Measurements from ENCODE around the gene ARHGEF35.
"Not testable (repeated sequence)": the region's sequence is repeated elsewhere in the genome, so short reads cannot be mapped to it uniquely, and the experiment has no call there.

Gene ARHGEF35

DNA sequence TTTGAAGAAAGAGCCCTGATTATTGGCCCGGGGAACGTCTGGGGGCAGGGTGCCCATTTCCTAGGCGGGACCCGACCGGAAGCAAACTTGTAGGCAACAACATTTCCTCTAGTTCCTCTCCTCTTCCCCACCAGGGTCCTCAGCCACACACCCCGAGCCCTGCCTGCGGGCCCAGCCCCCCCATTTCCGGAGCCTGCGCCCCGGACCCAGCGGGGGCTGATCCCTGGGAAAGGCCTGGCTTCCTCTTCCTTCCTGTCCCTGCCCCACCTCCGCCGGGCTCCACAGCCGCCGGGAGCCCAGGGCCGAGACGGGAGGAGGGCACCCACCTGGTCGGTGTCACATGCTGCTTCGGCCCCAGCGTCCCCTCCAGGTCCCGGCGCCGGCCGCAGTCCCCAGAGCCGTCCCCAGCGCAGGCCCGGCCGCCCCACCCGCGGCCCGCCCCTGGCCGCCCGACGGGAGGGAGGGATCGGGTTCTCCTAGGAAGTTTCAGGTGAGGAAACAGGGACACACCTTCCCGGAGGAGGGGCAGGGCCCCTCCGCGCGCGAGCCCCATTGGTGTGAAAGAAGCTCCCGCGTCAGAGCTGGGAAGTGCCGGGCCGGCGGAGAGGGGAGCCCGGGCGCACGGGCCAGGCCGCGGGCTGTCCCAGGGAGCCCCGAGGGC lies at the start of gene ARHGEF35:
Gene ARHGEF35, minus strand, starts transcription at position 622 of the 661 bp plus-strand sequence. CDS start 7,450 bp downstream, outside the sequence.
- in situ Hi-C loops (cut with MboI; ENCODE audit: low sequenced_read_pairs): not testable (repeated sequence)

DNA sequence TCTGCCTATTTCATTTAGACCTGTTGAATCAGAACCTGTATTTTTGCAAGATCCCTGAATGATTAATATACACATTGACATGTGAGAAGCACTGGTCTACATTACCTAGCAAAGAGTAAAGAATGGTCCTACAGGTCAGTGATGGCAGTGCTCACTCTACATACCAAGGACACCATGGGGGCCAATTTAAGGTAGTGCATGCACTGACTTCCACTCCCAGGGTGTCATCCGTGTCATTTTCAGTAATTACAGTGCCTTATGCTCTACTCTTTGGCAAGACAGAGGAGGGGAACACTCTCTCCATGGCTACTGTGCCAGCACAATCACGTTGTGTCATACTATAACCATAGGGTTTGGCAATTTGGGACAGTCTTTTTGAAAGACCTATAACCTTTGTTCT lies 49.7 kb upstream of the ARHGEF35 start:
- in situ Hi-C loops (cut with MboI; ENCODE audit: low sequenced_read_pairs): not testable (repeated sequence)

DNA sequence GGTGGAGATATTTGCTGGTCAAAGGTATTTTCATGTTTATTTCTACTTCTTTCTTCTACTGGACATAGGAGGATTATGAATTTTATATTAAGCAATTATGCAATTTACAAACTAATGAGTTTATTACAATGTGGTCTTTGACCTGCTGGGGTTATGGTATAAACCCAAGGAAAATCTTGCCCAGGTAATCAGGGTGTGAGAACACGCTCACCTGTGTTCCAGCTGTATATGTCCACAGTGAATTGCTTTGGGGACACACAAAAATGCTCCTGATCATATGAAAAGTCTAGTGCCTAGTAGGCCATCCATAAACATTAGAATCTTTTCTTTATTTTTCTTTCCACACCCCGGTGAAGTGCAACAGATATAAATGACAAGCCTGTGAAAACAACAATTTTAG lies 43.7 kb upstream of the ARHGEF35 start, which contains the start of gene OR2A42:
Gene OR2A42, minus strand, starts transcription at position 241 of the 400 bp plus-strand sequence. CDS start 6,762 bp downstream, outside the sequence.
- in situ Hi-C loops (cut with MboI; ENCODE audit: low sequenced_read_pairs): not testable (repeated sequence)

DNA sequence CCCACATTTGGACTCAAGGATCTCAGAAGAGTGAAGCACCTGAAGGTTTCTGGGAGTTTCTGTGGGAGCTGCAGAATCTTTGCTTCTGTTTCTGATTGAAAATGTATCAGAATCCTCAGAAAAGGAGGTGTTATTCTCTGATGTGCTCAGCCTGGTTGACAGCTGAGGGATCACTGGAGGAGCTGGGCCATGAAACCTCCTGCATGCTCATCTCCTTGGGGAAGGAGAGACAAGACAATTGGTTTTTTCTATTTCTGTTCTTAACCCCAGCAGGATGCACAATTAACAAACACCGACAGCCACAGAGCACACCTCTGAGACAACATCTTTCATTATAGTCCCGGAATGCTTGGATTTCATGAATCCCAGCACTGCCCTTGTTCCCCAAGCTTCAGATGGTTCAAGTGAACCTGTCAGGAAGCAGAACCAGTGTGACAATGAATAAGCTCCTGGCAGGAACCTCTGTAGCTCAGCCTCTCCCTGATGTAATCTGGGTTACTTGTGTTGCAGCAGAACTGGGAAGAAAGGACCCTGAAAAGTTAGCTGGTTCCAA lies 43.0 kb upstream of the ARHGEF35 start:
- in situ Hi-C loops (cut with MboI; ENCODE audit: low sequenced_read_pairs): not testable (repeated sequence)

DNA sequence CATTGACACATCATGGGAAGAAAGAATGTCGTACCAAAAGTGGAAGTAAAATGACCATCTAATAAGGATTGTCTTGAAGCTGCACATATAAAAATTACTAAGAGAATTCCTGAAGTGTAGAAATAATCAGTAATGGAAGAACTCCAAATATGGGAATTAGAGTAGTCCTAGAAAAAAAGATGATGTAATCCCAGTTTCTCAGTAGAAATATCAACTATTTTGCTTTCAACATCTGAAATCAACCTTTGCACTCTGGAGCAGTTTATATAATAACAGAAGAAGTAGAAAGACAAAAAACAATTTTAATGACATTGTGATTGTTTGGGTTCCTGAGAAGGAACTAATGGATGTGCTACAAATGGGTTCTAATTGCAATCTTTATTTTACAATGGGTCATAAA lies 37.4 kb upstream of the ARHGEF35 start:
- in situ Hi-C loops (cut with MboI; ENCODE audit: low sequenced_read_pairs): not testable (repeated sequence)

DNA sequence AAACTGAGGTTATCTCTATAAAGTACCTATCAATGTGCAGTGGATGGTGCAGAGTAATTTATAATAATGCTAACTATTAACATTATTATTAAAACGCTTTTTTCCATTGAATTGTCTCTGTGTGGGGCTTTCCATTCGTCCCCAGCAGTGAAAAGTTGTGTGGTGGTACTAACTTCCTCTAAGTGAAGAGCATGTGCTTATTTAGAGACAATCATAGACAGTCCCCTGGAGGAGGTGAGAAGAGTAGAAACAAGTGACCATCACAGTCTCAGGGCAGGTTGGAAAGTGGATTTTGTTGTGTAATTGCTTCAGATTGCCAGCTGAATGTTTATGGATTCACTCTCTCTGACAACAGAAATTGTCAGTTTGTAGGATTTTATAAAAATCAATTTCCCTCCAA lies 35.4 kb upstream of the ARHGEF35 start:
- in situ Hi-C loops (cut with MboI; ENCODE audit: low sequenced_read_pairs): not testable (repeated sequence)

DNA sequence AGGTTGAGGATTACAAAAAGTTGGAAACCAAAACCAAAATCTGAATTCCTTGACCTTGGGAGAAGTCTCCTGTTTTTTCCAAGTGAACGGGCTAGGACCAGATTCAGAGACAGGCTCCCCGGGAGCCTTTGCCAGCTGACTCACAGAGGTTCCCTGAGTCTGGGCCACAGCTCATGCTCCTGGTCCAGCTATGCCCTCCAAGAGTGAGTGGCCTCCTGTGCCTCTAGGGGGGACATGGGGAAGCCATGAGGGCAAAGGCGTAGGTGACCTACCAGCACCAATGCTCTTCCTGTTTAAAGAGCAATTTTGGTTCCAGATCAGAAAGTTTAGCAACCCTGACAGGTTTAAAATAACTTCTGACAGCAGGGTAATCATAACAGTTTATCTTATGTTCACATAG lies 33.2 kb upstream of the ARHGEF35 start:
- in situ Hi-C loops (cut with MboI; ENCODE audit: low sequenced_read_pairs): not testable (repeated sequence)

DNA sequence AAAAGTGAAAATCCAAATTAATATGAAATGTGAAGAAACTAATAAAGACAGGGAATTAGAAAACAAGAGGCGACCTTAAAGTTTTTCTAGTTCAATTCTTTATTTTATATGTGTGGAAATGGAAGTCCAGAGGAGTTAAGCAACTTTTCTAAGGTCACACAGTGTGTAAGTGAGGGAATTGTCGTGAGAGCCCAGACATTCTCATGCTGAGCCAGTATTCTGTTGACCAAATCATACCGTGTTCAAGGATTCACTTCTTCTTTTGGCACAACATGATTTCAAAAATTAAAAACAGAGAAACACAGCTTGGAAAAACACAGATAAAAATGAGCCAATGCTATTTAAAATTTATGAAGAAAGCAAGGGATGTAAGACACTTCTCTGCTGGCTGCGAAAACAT lies 31.2 kb upstream of the ARHGEF35 start:
- in situ Hi-C loops (cut with MboI; ENCODE audit: low sequenced_read_pairs): not testable (repeated sequence)

DNA sequence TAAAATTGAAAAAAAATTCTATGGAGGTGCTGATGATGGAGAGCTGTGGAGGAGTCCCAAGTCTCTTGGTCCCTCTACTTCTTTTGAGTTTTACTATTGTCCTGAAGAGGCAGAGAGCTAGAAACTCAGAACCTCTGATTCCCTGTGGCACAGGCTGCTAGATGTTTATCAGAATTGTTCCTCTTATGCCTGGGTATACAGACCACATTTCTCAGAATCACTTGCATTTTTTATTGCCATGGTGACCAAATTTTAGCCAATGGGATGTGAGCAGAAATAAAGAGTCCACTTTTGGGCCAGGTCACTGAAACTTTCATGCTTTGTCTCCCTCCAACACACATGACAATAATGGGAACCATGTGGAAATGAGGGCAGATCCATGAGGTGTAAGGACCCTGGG lies 28.0 kb upstream of the ARHGEF35 start:
- in situ Hi-C loops (cut with MboI; ENCODE audit: low sequenced_read_pairs): not testable (repeated sequence)

DNA sequence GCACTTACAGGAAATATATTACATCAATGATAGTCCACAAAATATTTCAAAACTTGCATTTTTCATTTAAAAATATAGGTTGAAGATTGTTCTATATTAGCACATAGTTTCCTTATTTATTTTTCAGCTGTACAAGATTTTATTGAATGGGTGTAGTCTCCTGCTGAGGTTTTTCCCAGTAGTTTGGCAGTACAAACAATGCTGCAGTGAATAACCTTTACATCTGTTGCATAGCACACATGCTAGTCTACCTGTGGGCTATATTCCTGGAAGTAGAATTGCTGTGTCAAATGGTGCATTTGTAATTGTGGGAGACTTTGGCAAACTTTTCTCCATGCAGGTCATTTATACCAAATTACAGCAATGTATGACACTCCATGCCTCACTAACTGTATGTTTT lies 24.9 kb upstream of the ARHGEF35 start:
- in situ Hi-C loops (cut with MboI; ENCODE audit: low sequenced_read_pairs): not testable (repeated sequence)

DNA sequence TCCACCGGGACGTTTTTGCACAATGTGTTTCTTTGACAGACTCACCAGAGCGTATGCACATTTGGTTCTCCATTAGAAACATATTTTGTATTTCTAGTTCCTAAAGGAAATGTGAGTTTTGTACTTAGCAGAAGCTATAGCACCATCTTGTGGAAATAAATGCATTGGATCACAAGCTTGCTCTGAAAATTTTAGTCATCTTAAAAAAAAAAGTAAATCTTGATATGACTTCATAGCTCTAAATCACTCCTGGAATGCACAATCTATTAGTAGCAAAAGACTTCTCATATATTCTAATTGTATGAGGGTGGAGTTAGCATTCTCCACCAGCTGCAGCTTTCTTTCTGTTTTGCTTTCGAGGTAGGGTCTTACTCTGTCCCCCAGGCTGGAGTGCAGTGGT lies 23.5 kb upstream of the ARHGEF35 start:
- in situ Hi-C loops (cut with MboI; ENCODE audit: low sequenced_read_pairs): not testable (repeated sequence)

DNA sequence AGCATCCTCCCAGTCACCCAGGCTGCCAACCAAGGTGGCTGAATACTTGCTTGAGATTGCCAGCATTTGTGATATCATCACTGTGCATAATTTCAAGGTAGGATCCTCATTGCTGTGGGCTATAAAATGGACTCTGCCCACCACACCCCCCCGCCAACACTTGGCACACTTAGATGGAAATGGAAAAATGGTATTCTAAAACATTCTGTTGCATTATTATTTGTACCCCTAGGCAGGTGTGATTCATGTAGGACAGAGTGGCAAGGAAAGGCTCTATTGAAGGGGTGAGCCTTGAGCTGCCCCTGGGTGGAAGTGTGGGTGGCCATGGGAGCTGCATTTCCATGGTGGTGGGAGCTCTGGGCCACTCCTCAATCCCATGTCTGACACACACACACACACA lies 22.9 kb upstream of the ARHGEF35 start:
- in situ Hi-C loops (cut with MboI; ENCODE audit: low sequenced_read_pairs): not testable (repeated sequence)

DNA sequence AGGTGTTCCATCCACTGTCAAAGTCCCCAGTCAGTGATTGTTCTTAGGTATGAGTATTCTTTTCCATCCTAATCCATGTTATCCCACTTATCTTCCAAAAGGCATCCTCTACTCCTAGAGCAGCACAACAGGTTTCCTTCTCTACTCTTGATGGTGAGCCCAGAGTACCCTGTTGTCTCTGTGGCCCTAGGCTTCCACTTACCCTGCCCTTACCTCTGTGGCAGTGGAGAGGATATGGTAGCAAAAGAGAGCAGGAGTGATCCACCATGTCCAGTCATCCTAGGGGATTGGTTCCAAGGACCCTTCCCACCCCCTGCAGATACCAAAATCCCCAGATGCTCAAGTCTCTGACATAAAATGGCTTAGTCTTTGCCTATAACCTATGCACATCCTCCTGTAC lies 21.6 kb upstream of the ARHGEF35 start:
- in situ Hi-C loops (cut with MboI; ENCODE audit: low sequenced_read_pairs): not testable (repeated sequence)

DNA sequence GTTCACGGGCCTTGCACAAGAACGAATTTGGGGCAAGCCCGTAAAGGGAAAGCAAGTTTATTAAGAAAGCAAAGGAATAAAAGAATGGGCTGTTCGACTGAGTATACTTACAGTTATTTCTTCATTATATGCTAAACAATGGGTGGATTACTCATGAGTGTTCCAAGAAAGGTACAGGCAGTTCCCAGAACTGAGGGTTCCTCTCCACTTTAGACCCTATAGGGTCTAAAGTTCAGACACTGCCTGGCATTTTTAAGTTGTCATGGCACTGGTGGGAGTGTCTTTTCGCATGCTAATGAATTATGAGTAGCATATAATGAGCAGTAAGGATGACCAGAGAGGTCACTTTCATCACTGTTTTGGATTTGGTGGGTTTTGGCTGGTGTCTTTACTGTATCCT lies 9.7 kb upstream of the ARHGEF35 start:
- in situ Hi-C loops (cut with MboI; ENCODE audit: low sequenced_read_pairs): not testable (repeated sequence)

DNA sequence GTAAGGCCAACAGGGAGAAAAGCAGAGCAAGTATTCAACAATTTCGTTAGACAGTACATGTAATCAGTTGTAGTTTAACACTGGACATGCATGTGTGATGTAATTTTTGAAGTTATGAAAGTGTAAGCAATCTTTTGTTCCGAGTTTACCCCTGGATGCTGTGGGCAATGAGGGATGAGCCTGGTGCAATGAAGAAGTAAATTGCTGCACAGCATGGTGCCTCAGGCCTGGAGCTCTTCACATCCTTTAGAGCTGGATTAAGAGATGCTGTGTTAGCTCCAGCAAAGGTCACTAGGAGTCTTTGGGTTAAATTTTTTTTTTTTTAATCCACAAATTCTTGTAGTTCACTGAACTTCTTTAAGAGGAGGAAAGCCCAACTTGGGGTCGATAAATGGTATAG lies 7.5 kb upstream of the ARHGEF35 start:
- in situ Hi-C loops (cut with MboI; ENCODE audit: low sequenced_read_pairs): not testable (repeated sequence)

DNA sequence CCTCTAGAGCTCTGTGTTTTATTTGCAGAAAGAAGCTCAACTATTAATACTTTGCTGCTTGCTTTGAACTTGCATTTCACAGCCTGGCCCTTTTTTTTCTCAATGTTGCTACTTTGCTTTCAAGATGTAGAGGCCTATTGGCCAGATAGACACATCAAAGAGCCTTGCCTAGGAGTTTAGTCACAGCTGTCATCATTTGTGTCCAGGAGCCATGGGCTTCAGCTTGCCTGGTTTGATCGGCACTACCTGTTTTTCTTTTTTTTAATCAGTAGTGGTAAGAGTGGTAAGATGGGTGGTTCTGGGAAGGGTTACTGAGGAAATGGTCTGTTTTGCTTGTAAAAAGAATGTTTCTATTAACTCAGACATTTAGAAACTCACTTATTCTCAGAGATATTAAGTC lies 6.3 kb upstream of the ARHGEF35 start:
- in situ Hi-C loops (cut with MboI; ENCODE audit: low sequenced_read_pairs): not testable (repeated sequence)

DNA sequence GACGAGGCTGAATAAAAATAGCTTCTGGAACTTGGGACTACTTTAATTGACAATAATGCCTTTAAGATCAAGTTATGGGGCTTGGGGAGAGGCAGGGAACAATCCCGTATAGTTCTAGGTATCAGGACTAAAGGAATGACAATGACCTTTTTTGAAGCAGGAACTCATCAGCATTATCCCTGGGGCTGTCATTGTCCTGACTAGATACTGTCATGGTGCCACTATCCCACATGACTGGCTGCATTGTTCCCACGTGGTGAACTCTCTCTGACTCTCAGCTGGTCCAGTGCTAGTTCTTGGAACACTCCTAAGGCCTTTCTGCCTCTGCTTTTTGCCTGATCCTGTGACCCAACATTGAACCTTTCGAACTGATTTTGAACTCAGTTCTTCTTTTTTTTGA lies 3.3 kb upstream of the ARHGEF35 start:
- in situ Hi-C loops (cut with MboI; ENCODE audit: low sequenced_read_pairs): not testable (repeated sequence)

DNA sequence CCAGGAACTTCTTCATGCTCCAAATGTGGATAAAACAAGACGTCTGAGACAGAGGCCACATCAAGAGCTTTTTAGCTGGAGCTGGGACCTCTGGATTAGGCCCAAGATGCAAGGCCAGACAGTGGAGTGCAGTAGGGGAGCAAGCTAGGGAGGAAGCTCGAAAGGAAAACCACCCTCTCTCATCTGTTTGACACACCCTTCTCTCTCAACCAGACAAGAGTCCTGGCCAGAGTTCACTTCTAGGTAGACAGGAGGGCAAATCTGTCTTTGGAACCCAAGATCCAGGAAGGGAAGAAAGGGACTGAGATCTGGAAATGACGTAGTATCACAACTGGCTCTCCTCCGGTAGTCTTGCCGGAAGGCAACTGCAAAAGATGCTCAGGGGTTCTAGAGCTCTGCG lies 1.2 kb downstream of the ARHGEF35 start:
- in situ Hi-C loops (cut with MboI; ENCODE audit: low sequenced_read_pairs): not testable (repeated sequence)

DNA sequence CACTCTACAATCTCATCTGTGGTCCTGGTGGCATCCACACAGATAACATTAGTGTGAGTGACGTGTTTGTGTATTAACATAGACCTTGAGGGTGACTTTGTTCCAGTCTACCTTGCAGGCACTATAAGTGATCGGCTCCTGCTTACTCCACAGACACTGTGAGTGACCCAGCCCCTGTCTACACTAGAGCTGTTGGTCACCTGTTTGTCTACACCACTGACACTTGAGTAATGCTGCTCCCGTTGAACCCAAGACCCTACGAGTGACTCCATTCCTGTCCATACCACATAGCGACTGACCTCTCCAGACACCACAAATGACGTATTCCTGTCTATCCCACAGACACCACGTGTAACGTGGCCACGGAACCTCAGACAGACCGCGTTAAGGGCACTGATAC lies 1.9 kb downstream of the ARHGEF35 start:
- in situ Hi-C loops (cut with MboI; ENCODE audit: low sequenced_read_pairs): not testable (repeated sequence)

DNA sequence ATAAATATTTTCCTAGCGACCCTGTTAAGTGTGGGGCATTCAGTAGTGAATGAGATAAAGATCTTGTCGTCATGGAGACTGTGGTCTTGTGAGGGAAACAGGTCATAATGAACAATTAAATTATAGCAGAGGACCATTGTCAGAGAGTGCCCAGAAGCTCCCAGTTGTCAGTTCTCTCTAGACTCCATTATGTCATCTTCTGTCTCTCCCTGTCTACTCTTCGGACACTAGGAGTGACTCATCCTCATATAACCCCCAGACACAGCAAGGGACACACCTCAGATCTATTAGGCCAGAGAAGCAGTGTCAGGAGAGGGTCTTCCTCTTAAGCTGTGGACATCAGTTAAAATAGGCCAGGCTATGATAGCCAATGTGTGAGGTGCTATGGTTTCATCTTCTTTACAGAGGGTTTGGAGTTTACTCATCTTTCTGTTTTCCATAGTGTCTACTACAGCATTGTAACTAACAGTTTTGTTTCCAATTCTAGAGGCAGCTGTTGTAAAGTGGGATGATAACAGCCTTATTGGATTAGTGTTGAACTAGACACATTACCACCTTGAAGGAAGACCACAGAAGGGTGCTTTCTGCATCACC lies 7.0 kb downstream of the ARHGEF35 start:
- in situ Hi-C loops (cut with MboI; ENCODE audit: low sequenced_read_pairs): not testable (repeated sequence)

DNA sequence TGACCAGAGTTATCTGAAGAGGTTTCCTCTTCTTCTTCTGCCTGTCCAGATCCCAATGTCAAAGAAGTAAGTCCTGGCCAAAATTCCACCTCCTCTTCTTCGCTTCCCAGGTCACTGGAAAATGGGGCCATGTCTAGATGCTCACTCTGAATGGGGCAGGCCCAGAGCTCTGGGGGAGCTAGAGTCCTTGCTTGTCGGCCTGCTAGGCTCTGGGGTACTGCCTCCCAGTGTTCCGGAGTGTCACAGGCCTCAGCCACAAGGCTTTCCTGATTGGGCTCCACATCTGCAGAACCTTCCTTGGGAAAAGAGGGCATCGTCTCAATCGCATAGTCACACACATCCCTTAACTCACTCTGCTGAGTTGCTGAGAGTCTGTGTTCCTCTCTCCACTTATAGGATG lies 7.8 kb downstream of the ARHGEF35 start:
- in situ Hi-C loops (cut with MboI; ENCODE audit: low sequenced_read_pairs): not testable (repeated sequence)

DNA sequence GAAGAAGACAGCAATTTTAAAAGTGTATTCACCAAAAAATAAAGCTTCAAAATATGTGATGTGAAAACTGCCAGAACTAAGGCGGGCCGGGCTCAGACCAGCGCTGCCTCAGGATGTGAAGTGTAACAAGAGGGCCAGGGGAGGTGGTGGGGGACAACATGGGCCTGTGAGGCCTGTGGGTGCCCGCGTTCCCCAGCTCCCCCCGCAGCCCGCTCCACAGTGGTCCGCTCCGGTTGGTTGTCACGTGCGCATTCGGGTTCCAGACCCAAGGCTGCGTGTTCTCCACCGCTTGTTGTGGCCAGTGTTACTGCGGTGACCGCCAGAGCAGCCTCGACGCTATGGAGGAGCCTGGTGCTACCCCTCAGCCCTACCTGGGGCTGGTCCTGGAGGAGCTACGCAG lies 12.5 kb downstream of the ARHGEF35 start, which contains the start of gene CTAGE4:
Gene CTAGE4, plus strand, starts transcription at position 301 of the 400 bp plus-strand sequence. Its CDS starts 38 bp downstream, at position 339.
- in situ Hi-C loops (cut with MboI; ENCODE audit: low sequenced_read_pairs): not testable (repeated sequence)
